Measurements from ENCODE around the gene ZNF280A. TPM values are rescaled to one million over a fixed set of nuclear protein-coding genes. Genes with fewer than 3 reads are reported as not detected.
A peak's percentile ranks its signal among the peaks of the same experiment; 100 is the strongest.

ZNF280A gene
- total and polyA plus RNA-seq, 9 of the 15 experiments (the other 6 are each of a cell fraction or from before 2014, with no cell fraction given), result 19.0 to 40.8 (median 28.6) TPM

- no peak for TF ChIP-seq ATF6 (CRISPR knock-in tag; IDR thresholded peaks at IDR 0.05)
- TF ChIP-seq TFAP4 (CRISPR knock-in tag; IDR thresholded peaks at IDR 0.05; ENCODE audit: borderline replicate concordance), result no peak
- no peak for TF ChIP-seq KDM5B (IDR thresholded peaks at IDR 0.05; ENCODE audit: insufficient replicate concordance, low read depth, low read length)
- TF ChIP-seq ZNF41 (CRISPR knock-in tag; conservative IDR thresholded peaks at IDR 0.05), result no peak
Observed at GRCh38 chr22:22513619-22514018, 6.5 kb downstream of the ZNF280A start (continued).

- FAIRE-seq (no peak), ATAC-seq (no peak), DNase-seq (ENCODE audit: extremely low read depth in 1 of 4, low spot score in 3 of 4) (peak in 1 of 4 experiments; percentile 36)
- WGBS (ENCODE audit: insufficient coverage, low coverage, missing lambda C conversion rate), result 75% methylated on average over 5 of the region's 5 CpGs
- no TSS peak for BruUV-seq (replicated peaks)
- CTCF ChIA-PET (ENCODE audit: low intra/inter-chr PET ratio), result no interaction called here
- Histone ChIP-seq H3K79me2 (ENCODE audit: control insufficient read depth, insufficient read depth, low read length) (peaks cover 14% of the 10 kb centered on the region), H3K9ac (ENCODE audit: insufficient read depth in 1 of 2, low read depth in 2 of 2, low read length in 2 of 2) (no peak overlapping the region), H3K4me3 (no peak overlapping the region), H3K9me1 (ENCODE audit: control insufficient read depth, insufficient read depth, low read length) (no peaks in the 10 kb centered on the region), H3K4me2 (ENCODE audit: insufficient read depth, low read length) (no peak overlapping the region), H3K36me3 (ENCODE audit: control insufficient read depth, insufficient read depth, low read length) (peaks cover 39% of the 10 kb centered on the region), H3K9me3 (replicated peaks; ENCODE audit: control insufficient read depth, insufficient read depth, low read depth, low read length) (peaks cover 23% of the 10 kb centered on the region), H3K27ac (ENCODE audit: extremely low read depth, low read depth, low read length) (no peak overlapping the region), H4K20me1 (replicated peaks; ENCODE audit: control insufficient read depth, insufficient read depth, low read length) (no peaks in the 10 kb centered on the region), H3K27me3 (ENCODE audit: control insufficient read depth in 2 of 2, insufficient read depth in 2 of 2, low read length in 2 of 2) (no peaks in the 10 kb centered on the region), H3K4me1 (replicated peaks in 1 of 2; ENCODE audit: control insufficient read depth in 2 of 2, insufficient read depth in 2 of 2, low read length in 2 of 2) (peaks cover 6 to 14% of the 10 kb centered on the region in 2 experiments; a peak in 4 of 5 replicates), H2AFZ (ENCODE audit: low read depth, low read length) (no peak overlapping the region)
- TF ChIP-seq XRCC4 (IDR thresholded peaks at IDR 0.05; ENCODE audit: extremely low read depth, insufficient read depth, insufficient read length) (no peak), ZNF165 (CRISPR knock-in tag; IDR thresholded peaks at IDR 0.05; ENCODE audit: borderline replicate concordance) (no peak), ERF (CRISPR knock-in tag; IDR thresholded peaks at IDR 0.05) (no peak), DMBX1 (CRISPR knock-in tag; IDR thresholded peaks at IDR 0.05; ENCODE audit: borderline replicate concordance) (no peak), ZBTB12 (CRISPR knock-in tag; IDR thresholded peaks at IDR 0.05) (no peak), ZBTB1 (CRISPR knock-in tag; IDR thresholded peaks at IDR 0.05; ENCODE audit: borderline replicate concordance, low read depth) (no peak), ATF6 (CRISPR knock-in tag; IDR thresholded peaks at IDR 0.05) (no peak)
- intact Hi-C loops (cut with micrococcal nuclease) (no loop called here), in situ Hi-C loops (cut with MboI) (no loop called here)
- POLR2A ChIA-PET, result interaction anchor here (0.6 to 14.7 kb wide), 10 partner anchors 5 to 47 kb away, joined by 3 to 289 read pairs (median 4); partner anchors contain the start of genes ZNF280A and ZNF280B
Observed at GRCh38 chr22:22512951-22513350, 7.1 kb downstream of the ZNF280A start.

Data from K562 (cell line).